Inflammatory macrophage treated with lipopolysaccharide for 4 hours (primary cell): ENCODE data around the gene PDE3A.
A peak's percentile ranks its signal among the peaks of the same experiment; 100 is the strongest.
"Not testable (repeated sequence)": the region's sequence is repeated elsewhere in the genome, so short reads cannot be mapped to it uniquely, and the experiment has no call there.

Experiments used
- DNase-seq: peaks from one replicate; pipeline ENCODE4 v3.0.0-alpha.2; 2020

The PDE3A gene

DNA sequence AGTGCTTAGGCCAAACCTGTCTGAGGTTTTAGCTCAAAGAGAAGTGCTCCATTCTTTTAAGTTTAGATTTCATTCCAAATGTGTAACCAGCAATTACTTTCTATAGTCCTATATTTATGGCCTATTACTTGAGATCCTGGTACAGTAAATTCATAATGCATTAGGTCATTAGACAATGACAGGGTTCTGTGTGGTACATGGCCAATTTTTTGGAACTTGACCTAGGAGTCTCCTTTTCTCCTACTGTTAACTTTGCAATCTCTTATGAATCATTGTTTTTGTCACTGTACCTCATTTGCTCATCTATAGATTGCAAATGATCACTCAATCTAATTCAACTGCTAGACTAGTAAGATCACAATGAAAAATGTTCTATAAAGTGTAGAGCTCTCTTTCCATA lies 136.7 kb downstream of the PDE3A start:
- no peak for DNase-seq

DNA sequence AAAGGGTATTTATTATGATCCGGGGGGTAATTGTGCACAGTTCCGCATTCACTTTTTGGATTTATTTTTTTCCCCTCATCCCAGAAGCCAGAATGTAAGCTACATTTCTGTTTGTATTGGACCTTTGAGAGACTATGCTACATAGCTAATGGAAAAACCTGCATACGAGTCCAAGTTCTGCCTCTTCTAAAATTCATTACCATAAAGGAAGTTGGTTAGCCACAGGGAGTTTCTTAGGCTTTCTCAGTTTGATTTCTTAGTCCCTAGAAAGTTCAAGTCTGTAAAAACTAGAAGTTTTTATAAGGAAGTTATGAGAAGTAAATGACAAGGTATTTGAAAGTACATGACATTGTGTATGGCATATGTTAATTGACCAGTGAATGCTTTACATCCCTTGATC lies 138.7 kb downstream of the PDE3A start:
- DNase-seq: no peak

DNA sequence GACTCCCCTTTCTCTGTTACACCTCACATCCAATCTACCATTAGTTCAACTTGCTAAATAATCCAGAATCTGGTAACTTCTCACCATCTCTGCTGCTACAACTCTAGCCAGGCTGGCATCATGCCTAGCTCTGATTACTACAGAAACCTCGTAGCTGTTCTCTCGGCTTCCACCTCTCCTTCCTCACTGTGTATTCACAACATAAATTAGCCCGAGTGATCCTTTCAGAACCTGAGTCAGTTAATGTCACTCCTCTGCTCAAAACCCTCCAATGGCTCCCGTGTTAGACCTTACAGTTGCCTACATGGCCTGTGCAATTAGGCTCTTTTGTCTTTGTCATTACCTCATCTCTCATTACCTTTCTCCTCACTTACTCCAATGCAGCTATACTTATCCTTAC lies 139.4 kb downstream of the PDE3A start:
- no peak for DNase-seq

DNA sequence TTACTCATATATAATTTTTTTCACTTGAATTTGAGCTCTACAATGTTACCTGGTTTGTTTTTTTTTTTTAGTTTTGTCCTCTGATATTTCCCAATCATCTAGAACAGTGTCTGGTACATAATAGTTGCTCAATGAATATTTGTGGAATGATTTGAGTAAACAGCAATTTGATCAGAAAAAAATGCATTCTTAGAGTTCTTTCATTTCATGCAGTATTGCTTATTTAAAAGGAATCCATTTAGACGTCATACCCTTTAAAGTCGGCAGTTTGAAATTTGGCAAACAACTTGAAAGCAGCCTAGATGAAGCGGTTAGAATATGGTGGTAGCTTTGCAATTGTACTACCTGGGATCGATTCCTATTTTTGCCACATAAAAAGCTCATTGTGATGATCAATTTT lies 140.0 kb downstream of the PDE3A start:
- no peak for DNase-seq

DNA sequence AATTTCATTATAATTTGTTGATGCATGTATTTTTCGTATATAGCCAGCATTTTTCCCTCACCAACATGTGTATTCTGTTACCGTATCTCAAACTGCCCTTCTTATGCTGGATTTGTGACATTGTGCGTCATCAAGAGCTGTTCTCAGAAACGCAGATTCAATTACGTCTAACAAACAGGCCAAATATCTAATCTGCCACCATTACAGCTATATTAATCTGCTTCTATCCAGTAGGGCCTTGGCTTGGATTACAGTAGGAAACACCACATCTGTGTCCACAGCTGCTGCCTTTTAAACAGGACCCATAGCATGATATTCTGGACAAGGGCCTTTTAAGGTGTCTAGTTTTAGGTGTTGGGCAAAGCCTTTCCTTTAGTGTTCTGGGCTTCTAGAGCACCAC lies 140.6 kb downstream of the PDE3A start:
- DNase-seq: no peak

DNA sequence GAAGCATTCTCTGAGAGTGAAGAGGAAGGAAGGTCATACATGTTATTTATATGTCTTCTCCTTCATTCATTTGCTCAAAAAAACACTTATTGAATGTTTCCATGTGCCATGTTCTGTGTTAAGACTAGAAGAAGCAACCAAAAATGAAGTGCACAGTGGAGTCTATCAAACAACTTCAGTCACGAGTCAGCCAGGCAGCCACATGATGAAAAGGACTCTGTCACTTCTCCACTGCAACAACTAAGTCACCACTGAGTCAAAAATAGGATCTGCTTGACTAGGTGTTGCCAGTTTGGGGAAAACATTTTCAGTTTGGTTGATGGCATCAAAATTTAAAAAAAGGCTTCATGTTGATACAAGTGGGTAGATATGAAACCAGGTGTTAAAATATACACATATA lies 142.5 kb downstream of the PDE3A start:
- DNase-seq: no peak

DNA sequence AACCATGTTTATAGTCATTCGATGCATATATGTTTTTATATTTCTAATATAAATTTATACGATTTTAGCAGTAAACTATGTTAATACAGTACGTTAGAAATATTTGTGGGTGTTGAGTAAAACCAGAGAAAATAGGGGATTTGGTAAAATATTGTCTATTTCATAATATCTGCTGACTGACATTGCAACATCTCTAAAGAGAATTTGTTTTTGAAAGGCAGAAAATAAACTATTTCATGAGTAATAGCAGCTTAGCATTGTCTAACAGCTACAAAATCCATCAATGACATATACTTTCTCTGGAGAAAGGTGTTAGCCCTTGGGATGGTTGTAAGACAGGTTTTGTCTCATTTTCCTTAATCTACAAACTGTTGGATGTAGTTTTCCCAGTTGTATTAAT lies 144.9 kb downstream of the PDE3A start:
- DNase-seq: no peak

DNA sequence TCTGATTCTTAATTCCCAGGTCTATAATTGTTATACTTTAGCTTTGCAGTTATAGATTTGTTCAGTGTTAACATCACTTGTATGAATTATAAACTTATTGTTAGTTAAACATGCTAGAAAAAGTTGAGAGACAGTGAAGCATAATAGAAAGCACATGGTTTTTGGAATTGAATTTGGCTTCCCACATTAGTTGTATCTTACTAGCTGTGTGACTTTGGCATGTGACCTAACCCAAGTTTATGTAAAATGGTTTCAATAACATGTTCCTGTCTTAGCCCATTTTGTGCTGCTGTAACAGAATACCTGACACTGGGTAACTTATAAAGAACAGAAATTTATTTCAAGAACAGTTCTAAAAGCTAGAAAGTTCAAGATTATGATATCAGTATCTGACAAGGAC lies 146.3 kb downstream of the PDE3A start:
- DNase-seq: no peak

DNA sequence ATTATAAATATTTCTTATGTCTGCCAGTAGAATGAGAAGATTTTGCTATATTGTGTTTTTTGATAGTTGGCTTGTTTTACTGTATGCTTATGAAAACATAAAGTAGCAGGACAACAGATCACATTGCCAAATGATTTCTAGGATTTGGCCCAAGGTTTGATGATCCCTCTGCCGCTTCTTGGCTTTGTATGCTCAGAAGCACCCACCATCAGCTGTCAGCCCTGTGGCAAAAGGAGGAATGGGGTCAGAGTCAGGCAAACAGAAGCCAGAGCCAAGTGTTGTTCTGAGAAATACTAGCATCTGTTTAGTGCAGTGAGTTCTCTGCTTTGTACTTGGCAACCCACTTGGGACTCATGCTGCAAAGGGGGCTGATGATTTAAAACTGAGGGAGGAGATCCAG lies 152.2 kb downstream of the PDE3A start:
- no peak for DNase-seq

DNA sequence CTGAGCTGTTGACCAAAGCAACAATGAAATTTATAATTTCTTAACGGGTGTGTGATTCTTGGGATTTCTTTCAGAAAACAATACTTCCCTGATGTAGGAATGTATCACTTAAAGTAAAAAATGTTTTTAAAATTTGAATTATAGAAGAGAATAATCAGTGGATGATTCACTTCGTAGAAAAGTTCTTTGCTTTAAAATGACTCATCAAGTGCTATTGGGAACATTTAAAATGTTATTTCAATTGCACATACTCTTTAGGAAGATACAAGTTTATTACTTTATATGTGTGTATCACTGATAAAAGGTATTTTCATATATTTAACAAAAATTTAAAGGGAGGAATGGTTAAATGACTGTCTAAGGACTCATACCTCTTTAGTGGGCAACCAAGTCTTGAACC lies 155.3 kb downstream of the PDE3A start:
- no peak for DNase-seq

DNA sequence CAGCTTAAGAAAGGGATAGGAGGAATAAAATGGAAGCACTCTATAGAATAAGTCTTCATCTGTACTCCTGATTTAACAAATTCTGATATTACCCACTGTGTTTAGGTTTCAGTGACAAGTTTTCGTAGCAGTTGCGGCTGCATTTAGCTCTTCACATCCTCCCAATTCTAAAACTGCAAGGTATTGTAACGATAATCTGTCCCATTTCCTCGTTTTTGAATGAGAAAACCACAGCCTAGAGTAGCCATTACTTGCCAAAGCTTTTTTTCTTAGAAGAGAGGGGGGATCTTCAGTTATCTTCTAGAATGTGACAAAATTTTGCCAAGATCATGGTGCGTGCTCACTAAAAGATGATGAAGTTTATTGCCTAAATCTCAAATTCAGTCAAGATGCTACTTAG lies 155.8 kb downstream of the PDE3A start:
- no peak for DNase-seq

DNA sequence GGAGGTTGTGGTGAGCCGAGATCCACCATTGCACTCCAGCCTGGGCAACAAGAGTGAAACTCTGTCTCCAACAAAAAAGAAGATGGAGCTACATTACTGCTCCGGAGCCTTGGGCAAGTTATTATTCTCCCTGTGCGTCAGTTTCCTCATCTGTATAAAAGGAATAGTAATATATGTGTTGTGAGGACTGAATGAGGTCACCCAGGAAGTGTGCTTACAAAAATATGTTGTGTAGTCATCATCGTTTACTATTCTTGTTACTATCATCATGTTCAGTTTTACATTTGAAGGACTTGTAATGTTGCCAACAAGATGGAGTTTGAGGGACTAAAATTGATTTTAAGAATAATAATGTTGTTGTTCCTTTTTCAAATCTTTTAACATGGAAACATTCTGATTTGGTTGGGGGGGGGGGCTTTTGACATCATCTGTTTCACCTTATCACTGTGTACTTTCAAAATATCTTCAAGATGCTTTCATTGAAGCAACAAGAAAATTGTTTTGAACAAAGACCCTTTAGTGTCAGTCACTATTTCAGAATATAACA lies 156.8 kb downstream of the PDE3A start:
- DNase-seq: no peak

DNA sequence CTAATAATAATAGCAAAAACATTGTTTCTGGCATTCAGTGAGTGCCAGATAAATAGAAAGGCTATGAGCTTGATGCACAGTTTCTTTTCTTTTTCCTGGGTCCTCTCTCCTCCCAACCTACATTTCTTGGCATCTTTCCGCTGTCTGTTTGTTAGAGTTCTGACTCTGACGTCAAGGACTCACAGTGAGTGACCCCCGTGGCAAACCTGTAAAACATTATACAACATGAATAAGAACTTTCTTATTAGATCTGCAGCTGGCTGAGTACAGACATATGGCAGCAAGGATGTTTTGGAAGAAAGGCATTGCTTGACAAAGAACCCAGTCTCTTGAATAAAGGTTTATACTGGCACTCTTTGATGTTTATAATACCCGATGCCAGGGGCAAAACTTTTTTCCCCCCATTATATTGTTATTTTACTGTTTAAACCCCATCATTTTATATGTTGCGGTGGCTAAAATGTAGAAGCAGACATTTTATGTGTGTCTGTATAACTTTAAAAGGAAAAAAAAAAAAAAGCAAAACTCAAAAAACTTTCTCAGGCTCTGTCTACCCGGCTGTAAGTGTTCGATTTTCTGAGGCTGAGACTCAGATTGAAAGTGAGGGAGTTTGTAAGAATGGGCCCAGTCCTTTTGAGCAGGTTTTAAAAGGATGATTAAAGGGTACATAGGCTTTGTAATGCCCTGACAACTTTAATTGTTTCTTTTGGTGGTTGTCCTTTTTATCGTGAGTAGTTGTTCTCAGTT lies 159.3 kb downstream of the PDE3A start:
- DNase-seq: no peak

DNA sequence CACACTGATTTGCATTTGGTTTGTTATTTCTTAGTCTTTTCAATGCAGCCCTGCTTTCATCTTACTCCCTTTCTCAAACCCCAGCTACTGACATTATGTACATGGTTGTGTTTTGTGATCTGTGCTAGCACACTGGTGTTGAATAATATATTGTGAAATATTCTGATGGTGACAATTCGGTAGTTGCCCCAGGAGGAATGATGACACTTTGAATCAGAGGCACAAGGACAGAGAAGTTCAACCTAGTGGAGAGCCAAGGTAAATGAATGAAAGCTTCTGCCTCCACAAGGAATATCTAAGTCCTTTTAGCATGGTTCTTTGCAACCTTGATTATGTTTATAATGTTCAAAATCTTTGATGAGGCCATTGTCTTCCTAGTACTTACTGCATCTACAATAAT lies 159.9 kb downstream of the PDE3A start:
- DNase-seq: no peak

DNA sequence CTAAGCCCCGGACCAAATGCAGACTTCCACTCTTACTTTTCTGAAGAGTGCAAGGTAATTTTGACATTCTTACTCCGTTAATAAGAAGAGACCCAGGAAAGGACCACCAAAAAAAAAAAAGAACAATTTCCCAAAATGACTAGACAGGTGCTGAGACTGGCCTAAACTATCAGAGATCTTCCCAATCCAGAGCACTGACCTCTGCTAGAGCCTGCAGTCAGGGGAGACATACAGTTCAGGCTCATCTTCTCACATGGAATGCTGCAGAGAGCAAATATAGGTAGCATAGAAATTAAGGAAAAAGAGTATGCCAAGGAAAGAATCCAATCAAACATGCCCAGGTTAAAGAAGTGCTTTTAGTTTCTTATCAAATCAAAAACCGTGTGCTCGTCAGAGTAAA lies 177.9 kb downstream of the PDE3A start:
- DNase-seq: no peak

DNA sequence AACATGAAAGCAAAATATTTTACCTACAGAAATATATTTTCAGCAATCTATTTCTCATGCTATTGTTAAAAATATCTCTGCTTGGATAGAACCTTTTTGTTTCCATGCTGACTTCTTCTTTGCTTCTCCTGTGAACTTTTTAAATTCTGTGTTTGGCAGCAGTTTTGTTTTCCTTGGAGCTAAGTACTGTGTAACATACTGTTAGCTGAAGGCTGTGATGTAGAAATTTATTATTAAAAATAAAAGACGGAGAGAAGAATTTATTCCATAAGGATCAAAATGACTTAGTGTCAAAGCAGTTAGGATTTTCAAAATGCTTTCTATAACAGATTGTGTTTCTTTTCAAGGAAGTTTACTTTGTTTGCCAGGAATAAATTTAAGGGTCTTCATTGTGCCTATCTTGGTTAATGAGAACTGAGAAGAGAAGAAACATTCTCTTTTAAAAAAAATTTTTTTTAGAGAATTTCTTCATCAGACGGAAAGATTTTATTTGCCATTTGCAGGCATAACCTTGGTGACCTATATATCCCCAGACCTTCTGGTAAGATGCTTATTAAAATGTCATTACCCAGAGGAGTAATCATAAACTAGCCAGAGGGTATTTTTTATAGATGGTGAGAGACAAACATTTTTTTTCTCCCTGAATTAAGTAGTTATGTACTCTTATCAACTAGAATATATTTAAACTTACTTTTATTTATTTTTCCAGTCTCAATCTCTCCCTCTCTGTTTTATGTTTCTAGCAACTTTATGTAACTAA lies 179.7 kb downstream of the PDE3A start:
- DNase-seq: no peak

DNA sequence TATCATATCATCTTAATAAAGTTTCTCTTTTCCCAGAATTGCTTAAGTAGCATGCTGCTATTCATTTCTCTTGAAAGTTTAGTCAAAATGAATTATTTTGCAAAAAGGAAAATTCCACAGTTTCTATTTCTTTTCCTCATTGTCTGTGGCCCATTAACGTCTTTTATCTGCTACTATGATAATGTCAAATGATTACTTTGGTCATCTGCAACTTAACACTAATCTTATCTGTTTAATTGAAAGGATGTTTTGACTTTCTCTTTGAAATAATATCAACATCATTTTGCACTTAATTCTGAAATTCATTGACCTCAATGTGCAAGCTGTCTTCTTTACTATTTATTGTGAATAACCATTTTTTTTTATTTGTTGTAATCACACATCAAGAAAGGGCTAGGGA lies 180.3 kb downstream of the PDE3A start:
- DNase-seq: peak; percentile 9

DNA sequence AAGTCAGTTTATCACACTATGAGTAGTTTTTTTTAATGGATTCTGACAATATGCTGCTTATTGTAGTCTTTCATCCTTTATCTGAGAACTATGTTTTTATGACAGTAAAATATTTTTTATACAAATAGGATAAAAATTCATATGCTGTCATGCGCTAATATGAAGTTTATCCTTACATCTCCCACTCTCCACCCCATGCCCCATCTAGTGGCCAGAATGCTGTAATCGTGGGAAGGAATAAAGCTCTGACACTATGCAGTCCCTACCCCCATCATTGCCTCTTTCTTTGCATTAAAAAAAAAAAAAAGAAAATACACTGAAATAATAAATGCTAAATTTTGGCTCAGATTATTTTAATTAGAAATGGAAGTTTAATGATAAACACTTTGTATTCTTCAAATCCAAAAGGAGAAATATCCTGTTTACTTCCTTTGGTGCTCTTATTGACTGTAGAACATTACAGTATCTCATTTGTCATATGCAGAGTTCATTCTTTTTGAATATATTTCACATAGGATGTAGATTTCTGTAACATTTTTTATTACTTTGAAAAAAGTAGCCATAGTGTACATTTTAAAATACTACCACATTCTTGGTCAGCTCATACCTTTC lies 180.9 kb downstream of the PDE3A start:
- peak; percentile 6 for DNase-seq

DNA sequence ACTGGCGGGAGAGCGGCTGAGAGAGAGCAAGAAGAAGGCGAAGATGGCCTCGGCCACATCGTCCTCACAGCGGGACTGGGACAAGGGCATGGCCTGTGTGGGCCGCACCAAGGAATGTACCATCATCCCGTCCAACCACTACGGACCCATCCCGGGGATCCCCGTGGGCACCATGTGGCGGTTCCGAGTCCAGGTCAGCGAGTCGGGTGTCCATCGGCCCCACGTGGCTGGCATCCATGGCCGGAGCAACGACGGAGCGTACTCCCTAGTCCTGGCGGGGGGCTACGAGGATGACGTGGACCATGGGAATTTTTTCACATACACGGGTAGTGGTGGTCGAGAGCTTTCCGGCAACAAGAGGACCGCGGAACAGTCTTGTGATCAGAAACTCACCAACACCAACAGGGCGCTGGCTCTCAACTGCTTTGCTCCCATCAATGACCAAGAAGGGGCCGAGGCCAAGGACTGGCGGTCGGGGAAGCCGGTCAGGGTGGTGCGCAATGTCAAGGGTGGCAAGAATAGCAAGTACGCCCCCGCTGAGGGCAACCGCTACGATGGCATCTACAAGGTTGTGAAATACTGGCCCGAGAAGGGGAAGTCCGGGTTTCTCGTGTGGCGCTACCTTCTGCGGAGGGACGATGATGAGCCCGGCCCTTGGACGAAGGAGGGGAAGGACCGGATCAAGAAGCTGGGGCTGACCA lies 183.6 kb downstream of the PDE3A start:
- not testable (repeated sequence) for DNase-seq

DNA sequence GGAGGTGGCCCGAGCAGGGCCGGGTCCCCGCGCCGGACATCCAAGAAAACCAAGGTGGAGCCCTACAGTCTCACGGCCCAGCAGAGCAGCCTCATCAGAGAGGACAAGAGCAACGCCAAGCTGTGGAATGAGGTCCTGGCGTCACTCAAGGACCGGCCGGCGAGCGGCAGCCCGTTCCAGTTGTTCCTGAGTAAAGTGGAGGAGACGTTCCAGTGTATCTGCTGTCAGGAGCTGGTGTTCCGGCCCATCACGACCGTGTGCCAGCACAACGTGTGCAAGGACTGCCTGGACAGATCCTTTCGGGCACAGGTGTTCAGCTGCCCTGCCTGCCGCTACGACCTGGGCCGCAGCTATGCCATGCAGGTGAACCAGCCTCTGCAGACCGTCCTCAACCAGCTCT lies 184.2 kb downstream of the PDE3A start:
- DNase-seq: not testable (repeated sequence)

DNA sequence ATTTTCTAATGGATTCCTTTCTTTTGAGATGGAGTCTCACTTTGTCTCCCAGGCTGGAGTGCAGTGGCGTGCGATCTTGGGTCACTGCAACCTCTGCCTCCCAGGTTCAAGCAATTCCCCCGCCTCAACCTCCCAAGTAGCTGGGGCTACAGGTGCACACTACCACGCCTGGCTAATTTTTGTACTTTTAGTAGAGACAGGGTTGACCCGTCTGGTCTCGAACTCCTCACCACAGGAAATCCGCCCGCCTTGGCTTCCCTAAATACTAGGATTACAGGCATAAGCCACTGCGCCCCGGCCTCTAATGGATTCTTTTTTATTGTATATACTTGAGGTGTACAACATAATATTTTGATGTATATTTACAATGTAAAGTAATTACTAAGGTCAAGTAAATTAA lies 186.7 kb downstream of the PDE3A start:
- DNase-seq: no peak

DNA sequence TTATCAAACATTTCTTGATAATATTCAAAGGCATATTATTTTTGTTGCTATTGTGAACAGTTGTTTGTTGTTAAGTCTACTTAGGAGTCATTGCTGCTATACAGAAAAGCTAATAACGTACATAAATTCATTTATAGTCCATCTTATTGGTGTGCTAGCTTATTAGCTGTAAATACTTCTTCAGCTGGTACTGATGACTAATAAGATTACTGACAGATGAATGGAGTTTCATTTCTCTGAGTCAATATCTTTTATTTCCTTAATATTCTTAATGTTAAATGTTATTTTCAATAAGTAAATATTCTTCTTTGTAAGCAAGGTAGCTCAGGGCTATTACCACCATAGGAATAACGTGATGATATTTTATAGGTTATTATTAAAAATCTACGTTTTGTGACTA lies 187.4 kb downstream of the PDE3A start:
- DNase-seq: no peak

DNA sequence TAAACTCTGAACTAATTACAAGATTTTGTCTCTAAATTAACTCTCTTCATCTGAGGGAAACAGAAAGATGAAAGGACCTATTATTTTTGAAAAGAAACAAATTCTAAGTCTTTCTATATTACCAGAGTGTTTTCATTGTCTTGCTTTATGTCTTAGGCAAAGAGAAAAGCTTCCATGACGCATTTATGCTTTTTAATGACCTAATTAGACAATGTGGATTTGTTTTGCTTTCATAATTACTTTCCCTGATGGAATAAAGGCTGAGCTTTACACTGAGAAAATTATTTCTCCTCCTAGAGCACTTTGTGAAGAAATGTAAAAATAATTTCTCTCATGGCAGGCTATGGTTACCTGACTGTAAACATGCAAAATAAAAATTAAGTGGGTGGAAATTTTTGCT lies 188.8 kb downstream of the PDE3A start:
- no peak for DNase-seq
